Prostate gland (tissue), 2 donors: ENCODE data around the gene TAF8. TPM values are rescaled to one million over a fixed set of nuclear protein-coding genes. Genes with fewer than 3 reads are reported as not detected.

Source experiments
- DNase-seq: peaks from one replicate; pipeline ENCODE4 v3.0.0-alpha.2; 2019; ENCODE audit warnings: low spot score
- H3K27ac ChIP-seq, 2 donors: fragments of 200-600 bp; sonication (generic); 2 replicates each; pipeline ENCODE4 v1.5.1; 2017 to 2019
- H3K27me3 ChIP-seq: fragments of 200-600 bp; sonication (generic); replicated peaks from 2 replicates; pipeline ENCODE4 v1.5.1; 2019; ENCODE audit not compliant: insufficient read depth
- H3K36me3 ChIP-seq, 2 donors: fragments of 200-600 bp; sonication (generic); 1 replicate in 1 of 2; 2 replicates in 1 of 2; pipeline versions ENCODE4 v1.5.1 to v1.8.1; 2017 to 2019
- H3K4me1 ChIP-seq: fragments of 200-600 bp; sonication (generic); replicated peaks from 2 replicates; pipeline ENCODE4 v1.5.1; 2019
- H3K4me3 ChIP-seq, 2 donors: fragments of 200-600 bp; sonication (generic); 2 replicates each; pipeline ENCODE4 v1.5.1; 2017 to 2019
- H3K9me3 ChIP-seq: fragments of 200-600 bp; sonication (generic); 2 replicates; pipeline ENCODE4 v1.5.1; 2017
- CTCF ChIP-seq, 4 experiments: fragments of 200-600 bp in 2 of 4; fragments of 450-650 bp in 2 of 4; sonication (generic) in 2 of 4; IDR thresholded peaks; 1 replicate in 3 of 4; 2 replicates in 1 of 4; pipeline ENCODE4 v1.5.1; 2016 to 2019; ENCODE audit warnings: antibody characterized with exemption in 4 of 4, mild to moderate bottlenecking in 2 of 4, moderate library complexity in 2 of 4
- POLR2A ChIP-seq: fragments of 450-650 bp; IDR thresholded peaks from one replicate; pipeline ENCODE4 v1.6.1; 2016; ENCODE audit warnings: antibody characterized with exemption, mild to moderate bottlenecking
- POLR2AphosphoS5 ChIP-seq: sonication (generic); formaldehyde crosslinking; IDR thresholded peaks from one replicate; pipeline ENCODE4 v1.6.1; 2017; ENCODE audit warnings: antibody characterized with exemption
- WGBS: methylation state at CpG from one replicate; pipeline ENCODE4 v1.1.5; 2018; 5-methylcytosine and 5-hydroxymethylcytosine counted together
- intact Hi-C: fragments of 100-400 bp; cut with DNase I; formaldehyde crosslinking; loops from one replicate; pipeline ENCODE4 v1.14.2; 2022
- total RNA-seq, 2 donors: library from RNA; depleted of rRNA; stranded (reverse); fragments of >200 nt; gene quantifications; one replicate each; pipeline ENCODE4 v1.1.0, GENCODE V29; 2016

TAF8 gene
- total RNA-seq, 2 donors from 2014 or later = 35.4 to 42.5 TPM

- WGBS = 34% methylated on average over 13 of the region's 13 CpGs
- intact Hi-C loops = no loop called here
- no peak overlapping the region for H3K4me3 ChIP-seq
- H3K36me3 ChIP-seq = no peaks in the 10 kb centered on the region
- DNase-seq = peak; percentile 86
- H3K27ac ChIP-seq = peak overlapping the region; percentile 56 to 76
- peaks cover 10% of the 10 kb centered on the region for H3K4me1 ChIP-seq
- peak in 1 of 4 experiments; percentile 3 for TF ChIP-seq CTCF (IDR thresholded peaks at IDR 0.05)
- peak; percentile 14 for TF ChIP-seq POLR2A
- TF ChIP-seq POLR2AphosphoS5 = peak; percentile 72
- H3K9me3 ChIP-seq = no peaks in the 10 kb centered on the region
- H3K27me3 ChIP-seq = no peaks in the 10 kb centered on the region
Observed at GRCh38 chr6:42099340-42100028, 49.2 kb downstream of the TAF8 start.

DNA sequence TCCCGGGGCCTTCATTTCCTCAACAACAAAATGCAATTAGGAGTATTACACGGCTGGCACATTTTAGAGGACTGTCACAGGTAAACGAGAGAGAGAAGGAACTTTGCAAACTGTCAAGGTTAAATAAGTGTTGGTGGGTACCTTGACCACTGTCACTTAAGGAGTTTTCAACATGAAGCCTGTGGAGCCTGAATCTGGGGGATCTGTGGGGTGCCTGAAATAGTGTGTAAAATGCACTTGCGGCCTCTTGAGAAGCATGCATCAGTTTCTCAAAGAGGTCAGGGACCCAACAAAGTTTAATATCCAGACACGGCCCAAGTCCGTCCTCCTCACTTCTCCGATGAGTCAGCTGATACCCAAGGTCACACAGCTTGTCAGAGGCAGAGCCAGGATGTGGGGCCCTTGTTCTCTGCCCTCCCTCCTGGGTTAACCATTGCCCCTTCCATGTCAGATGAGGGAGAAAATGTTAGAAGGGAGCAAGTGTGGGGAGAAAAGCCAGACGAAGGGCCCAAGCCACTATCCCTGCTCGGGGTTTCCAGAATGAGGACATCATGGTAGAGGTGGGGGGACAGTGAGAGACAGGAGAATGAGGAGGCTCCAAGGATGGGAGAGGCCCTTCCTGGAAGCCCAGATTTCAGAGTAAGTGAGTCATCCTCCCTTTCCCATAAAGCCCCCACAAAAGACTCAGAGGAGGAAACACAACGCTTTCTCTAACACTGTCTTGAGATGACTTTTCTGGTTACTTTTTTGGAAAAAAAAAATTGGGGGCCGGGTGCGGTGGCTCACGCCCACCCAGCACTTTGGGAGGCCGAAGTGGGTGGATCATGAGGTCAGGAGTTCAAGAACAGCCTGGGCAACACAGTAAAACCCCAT lies 49.9 kb downstream of the TAF8 start:
- intact Hi-C loops = no loop called here
- WGBS = 73% methylated on average over 14 of the region's 14 CpGs
- no peak for TF ChIP-seq POLR2A
- TF ChIP-seq CTCF (IDR thresholded peaks at IDR 0.05) = no peak
- TF ChIP-seq POLR2AphosphoS5 = no peak
- Histone ChIP-seq H3K27ac (peak overlapping the region; percentile 56 to 76), H3K9me3 (no peaks in the 10 kb centered on the region), H3K36me3 (no peaks in the 10 kb centered on the region), H3K4me3 (no peak overlapping the region), H3K27me3 (no peaks in the 10 kb centered on the region), H3K4me1 (peaks cover 14% of the 10 kb centered on the region)
- no peak for DNase-seq

- intact Hi-C loops = no loop called here
- H3K9me3 ChIP-seq = no peaks in the 10 kb centered on the region
- H3K27ac ChIP-seq = peak overlapping the region; percentile 56 to 76
- no peaks in the 10 kb centered on the region for H3K27me3 ChIP-seq
- TF ChIP-seq POLR2AphosphoS5 (peak; percentile 81), POLR2A (no peak)
- WGBS = 63% methylated on average over 8 of the region's 8 CpGs
- H3K4me3 ChIP-seq = no peak overlapping the region
- peaks cover 14% of the 10 kb centered on the region for H3K4me1 ChIP-seq
- peak; percentile 84 for DNase-seq
- no peaks in the 10 kb centered on the region for H3K36me3 ChIP-seq
Observed at GRCh38 chr6:42101186-42101657, 50.9 kb downstream of the TAF8 start.

GRCh38 chr6:42103216-42103615 lies 52.9 kb downstream of the TAF8 start:
- 58% methylated on average over 7 of the region's 7 CpGs for WGBS
- peak overlapping the region; percentile 57 to 76 for H3K27ac ChIP-seq
- intact Hi-C loops = no loop called here

More at GRCh38 chr6:42103216-42103615, 52.9 kb downstream of the TAF8 start:
- Histone ChIP-seq H3K4me1 (peaks cover 14% of the 10 kb centered on the region), H3K36me3 (no peaks in the 10 kb centered on the region), H3K27me3 (no peaks in the 10 kb centered on the region), H3K9me3 (no peaks in the 10 kb centered on the region), H3K4me3 (no peak overlapping the region)
- TF ChIP-seq CTCF (IDR thresholded peaks at IDR 0.05) (no peak), POLR2AphosphoS5 (peak; percentile 65), POLR2A (peak; percentile 17)
- peak; percentile 64 for DNase-seq
